IMR-90 (cell line): ENCODE data around the gene ANKRD11. TPM values are rescaled to one million over a fixed set of nuclear protein-coding genes. Genes with fewer than 3 reads are reported as not detected.

Experiments
- ATAC-seq: fragments of 200-7000 bp; cut with Tn5 transposase; 2 replicates; pipeline ENCODE4 v1.9.1; 2020; ENCODE audit warnings: low read depth, mild to moderate bottlenecking, moderate library complexity
- BruUV-seq: library from RNA; stranded (reverse); fragments of 400-500 nt; replicated peaks from 2 replicates; lab custom pipeline; 2021; lab: Mats Ljungman, UMichigan
- CTCF ChIA-PET: fragments of 300-600 bp; formaldehyde crosslinking; extraction: SDS; loops from one replicate; lab custom pipeline; 2021; ENCODE audit warnings: antibody characterized with exemption; lab: Yijun Ruan, JAX
- POLR2A ChIA-PET: fragments of 300-600 bp; sonication (Branson Sonifier 250); formaldehyde crosslinking; loops from one replicate; lab custom pipeline; 2022; ENCODE audit warnings: antibody characterized with exemption; ENCODE audit not compliant: unreplicated experiment; lab: Charles Lee
- DNase-seq: peaks from one replicate; pipeline ENCODE4 v3.0.0; 2013
- H2AFZ ChIP-seq: replicated peaks from 2 replicates; pipeline ENCODE3; 2013; ENCODE audit warnings: low read length, mild to moderate bottlenecking; ENCODE audit not compliant: poor library complexity
- H2AK5ac ChIP-seq: 2 replicates; pipeline ENCODE4 v1.6.1; 2013; ENCODE audit warnings: low read depth, low read length, inconsistent platforms
- H2AK9ac ChIP-seq: replicated peaks from 2 replicates; pipeline ENCODE3; 2013; ENCODE audit warnings: mild to moderate bottlenecking, low read depth, low read length, moderate library complexity; ENCODE audit not compliant: poor library complexity
- H2BK120ac ChIP-seq: 2 replicates; pipeline ENCODE4 v1.6.1; 2013; ENCODE audit warnings: low read depth, low read length, inconsistent platforms
- H2BK15ac ChIP-seq: 3 replicates; pipeline ENCODE4 v1.6.1; 2013; ENCODE audit warnings: low read depth, low read length, inconsistent platforms
- H2BK20ac ChIP-seq: 2 replicates; pipeline ENCODE4 v1.6.1; 2013; ENCODE audit warnings: low read depth, mild to moderate bottlenecking, inconsistent platforms, low read length, moderate library complexity
- H2BK5ac ChIP-seq: 2 replicates; pipeline ENCODE4 v1.6.1; 2013; ENCODE audit warnings: mild to moderate bottlenecking, low read depth, low read length, inconsistent platforms; ENCODE audit not compliant: poor library complexity, severe bottlenecking
- H3K14ac ChIP-seq: replicated peaks from 2 replicates; pipeline ENCODE4 v1.6.1; 2013; ENCODE audit warnings: low read depth, low read length, inconsistent platforms
- H3K18ac ChIP-seq: 2 replicates; pipeline ENCODE4 v1.6.1; 2013; ENCODE audit warnings: low read depth, low read length, control low read depth
- H3K23ac ChIP-seq: 2 replicates; pipeline ENCODE4 v1.6.1; 2013; ENCODE audit warnings: low read depth, low read length, inconsistent platforms
- H3K27ac ChIP-seq: 2 replicates; pipeline ENCODE4 v1.5.1; 2013; ENCODE audit warnings: mild to moderate bottlenecking, control low read depth, low read length; ENCODE audit not compliant: insufficient read depth
- H3K27me3 ChIP-seq: 2 replicates; pipeline ENCODE4 v1.6.1; 2013; ENCODE audit warnings: low read length; ENCODE audit not compliant: control insufficient read depth, insufficient read depth
- H3K36me3 ChIP-seq: 2 replicates; pipeline ENCODE4 v1.6.1; 2013; ENCODE audit warnings: low read length, mixed read lengths; ENCODE audit not compliant: control insufficient read depth, insufficient read depth
- H3K4ac ChIP-seq: 2 replicates; pipeline ENCODE4 v1.6.1; 2013; ENCODE audit warnings: low read depth, low read length, inconsistent platforms
- H3K4me1 ChIP-seq: 2 replicates; pipeline ENCODE4 v1.6.1; 2013; ENCODE audit warnings: low read length, mixed read lengths; ENCODE audit not compliant: control insufficient read depth, insufficient read depth
- H3K4me2 ChIP-seq: 2 replicates; pipeline ENCODE4 v1.6.1; 2013; ENCODE audit warnings: low read depth, mild to moderate bottlenecking, control low read depth, low read length, moderate library complexity
- H3K4me3 ChIP-seq: 2 replicates; pipeline ENCODE4 v1.5.1; 2013; ENCODE audit warnings: low read depth, mild to moderate bottlenecking, control low read depth, low read length, moderate library complexity; ENCODE audit not compliant: insufficient read depth
- H3K56ac ChIP-seq: 2 replicates; pipeline ENCODE4 v1.6.1; 2013; ENCODE audit warnings: low read length, inconsistent platforms; ENCODE audit not compliant: insufficient read depth; ENCODE audit errors: extremely low read depth
- H3K79me1 ChIP-seq, 2 experiments: 2 replicates each; pipeline ENCODE4 v1.6.1; 2013; ENCODE audit warnings: low read length in 2 of 2, inconsistent platforms in 1 of 2, low read depth in 1 of 2
- H3K9ac ChIP-seq: 2 replicates; pipeline ENCODE4 v1.6.1; 2013; ENCODE audit warnings: low read depth, low read length, control low read depth
- H3K9me1 ChIP-seq: 2 replicates; pipeline ENCODE4 v1.6.1; 2013; ENCODE audit warnings: low read length, inconsistent platforms; ENCODE audit not compliant: insufficient read depth
- H3K9me3 ChIP-seq: 2 replicates; pipeline ENCODE4 v1.6.1; 2013; ENCODE audit warnings: low read length; ENCODE audit not compliant: control insufficient read depth, insufficient read depth
- H4K20me1 ChIP-seq: 2 replicates; pipeline ENCODE4 v1.6.1; 2013; ENCODE audit warnings: low read length, inconsistent platforms; ENCODE audit not compliant: insufficient read depth
- H4K5ac ChIP-seq: 2 replicates; pipeline ENCODE4 v1.6.1; 2013; ENCODE audit warnings: mild to moderate bottlenecking, low read depth, low read length, control low read depth
- H4K8ac ChIP-seq, 2 experiments: 2 replicates each; pipeline ENCODE4 v1.6.1; 2013; ENCODE audit warnings: low read depth in 2 of 2, low read length in 2 of 2, control low read depth in 1 of 2, inconsistent platforms in 1 of 2
- H4K91ac ChIP-seq: 2 replicates; pipeline ENCODE4 v1.6.1; 2013; ENCODE audit warnings: low read depth, low read length, inconsistent platforms; ENCODE audit not compliant: insufficient read depth
- BHLHE40 ChIP-seq: fragments of 150-350 bp; IDR thresholded peaks from 2 replicates; pipeline ENCODE4 v1.6.1; 2016; ENCODE audit warnings: mild to moderate bottlenecking, low read depth, low read length
- CEBPB ChIP-seq: IDR thresholded peaks from 2 replicates; pipeline ENCODE4 v1.6.1; 2012; ENCODE audit warnings: low read depth, low read length, improper control_type of control experiment
- CHD1 ChIP-seq: IDR thresholded peaks from 2 replicates; pipeline ENCODE4 v1.6.1; 2012; ENCODE audit warnings: low read depth, low read length, improper control_type of control experiment
- CTCF ChIP-seq: conservative IDR thresholded peaks from 2 replicates; pipeline ENCODE4 v1.5.1; 2012; ENCODE audit warnings: mild to moderate bottlenecking, low read depth, low read length, improper control_type of control experiment
- ELK1 ChIP-seq: fragments of 150-350 bp; IDR thresholded peaks from 2 replicates; pipeline ENCODE4 v1.6.1; 2016; ENCODE audit warnings: low read depth, mild to moderate bottlenecking, low read length, moderate library complexity, borderline replicate concordance
- FOS ChIP-seq: fragments of 150-350 bp; IDR thresholded peaks from 2 replicates; pipeline ENCODE4 v1.6.1; 2016; ENCODE audit warnings: low read depth, low read length
- MAFK ChIP-seq: IDR thresholded peaks from 2 replicates; pipeline ENCODE4 v1.6.1; 2012; ENCODE audit warnings: low read depth, low read length, improper control_type of control experiment
- MAZ ChIP-seq: IDR thresholded peaks from 2 replicates; pipeline ENCODE4 v1.6.1; 2012; ENCODE audit warnings: low read depth, mild to moderate bottlenecking, low read length, improper control_type of control experiment, moderate library complexity, borderline replicate concordance
- MXI1 ChIP-seq: IDR thresholded peaks from 2 replicates; pipeline ENCODE4 v1.6.1; 2012; ENCODE audit warnings: low read depth, mild to moderate bottlenecking, low read length, moderate library complexity, borderline replicate concordance
- NFE2L2 ChIP-seq: fragments of 150-350 bp; IDR thresholded peaks from 2 replicates; pipeline ENCODE4 v1.6.1; 2016; ENCODE audit warnings: low read depth, mild to moderate bottlenecking, low read length
- POLR2A ChIP-seq: IDR thresholded peaks from 2 replicates; pipeline ENCODE4 v1.6.1; 2012; ENCODE audit warnings: mild to moderate bottlenecking, low read depth, low read length
- RAD21 ChIP-seq: IDR thresholded peaks from 2 replicates; pipeline ENCODE4 v1.6.1; 2012; ENCODE audit warnings: low read length, improper control_type of control experiment
- RCOR1 ChIP-seq: IDR thresholded peaks from 2 replicates; pipeline ENCODE4 v1.6.1; 2012; ENCODE audit warnings: mild to moderate bottlenecking, low read length, improper control_type of control experiment; ENCODE audit not compliant: insufficient replicate concordance
- RFX5 ChIP-seq: IDR thresholded peaks from 2 replicates; pipeline ENCODE4 v1.8.0; 2012; ENCODE audit warnings: low read depth, mild to moderate bottlenecking, low read length, moderate library complexity
- SMC3 ChIP-seq: fragments of 150-350 bp; IDR thresholded peaks from 2 replicates; pipeline ENCODE4 v1.6.1; 2016; ENCODE audit warnings: low read depth, mild to moderate bottlenecking, antibody characterized with exemption, low read length, moderate library complexity
- USF2 ChIP-seq: fragments of 150-350 bp; IDR thresholded peaks from 2 replicates; pipeline ENCODE4 v1.6.1; 2017; ENCODE audit warnings: mild to moderate bottlenecking, antibody characterized with exemption, low read length, low read depth
- WGBS, 2 experiments: methylation state at CpG; one replicate each; pipeline versions ENCODE4 v1.1.5 to v1.1.7; 2013; ENCODE audit warnings: missing lambda C conversion rate in 2 of 2; ENCODE audit not compliant: insufficient read length in 1 of 2; ENCODE audit errors: extremely low coverage in 2 of 2; 5-methylcytosine and 5-hydroxymethylcytosine counted together
- dilution Hi-C: fragments of 300-500 bp; cut with HindIII; formaldehyde crosslinking; loops from one replicate; pipeline ENCODE4 v1.14.3; 2018; ENCODE audit warnings: low sequenced_read_pairs; ENCODE audit not compliant: unreplicated experiment
- in situ Hi-C: fragments of 300-500 bp; cut with MboI; formaldehyde crosslinking; loops from 3 replicates; pipeline ENCODE4 v1.14.3; 2019; ENCODE audit warnings: low sequenced_read_pairs, inconsistent platforms, mixed read lengths
- intact Hi-C: fragments of 100-400 bp; cut with micrococcal nuclease; formaldehyde crosslinking; loops from 2 replicates; pipeline ENCODE4 v1.10.0; 2022
- polyA plus RNA-seq, 3 experiments: library from polyadenylated mRNA; depleted of rRNA; stranded (reverse); fragments of >200 nt; gene quantifications; 2 replicates each; pipeline ENCODE4 v1.2.3, GENCODE V29; 2012; ENCODE audit warnings: low replicate concordance in 1 of 3
- total RNA-seq: library from RNA; depleted of rRNA; stranded (reverse); fragments of >200 nt; gene quantifications from 2 replicates; pipeline ENCODE4 v1.2.3, GENCODE V29; 2012

Gene ANKRD11
- total and polyA plus RNA-seq, 2 of the 4 experiments (the other 2 are of a cell fraction) = 46.8 to 71.9 TPM

- H3K14ac ChIP-seq = no peak overlapping the region
- H4K91ac ChIP-seq = no peak overlapping the region
- dilution Hi-C loops = no loop called here
- peaks cover 26 to 75% of the 10 kb centered on the region in 2 experiments for H3K79me1 ChIP-seq
- H3K4me1 ChIP-seq = peaks cover 18% of the 10 kb centered on the region
- intact Hi-C loops = no loop called here
- 100% methylated on average over 3 of the region's 8 CpGs; no CpG with 5 or more reads in 1 of the 2 experiments for WGBS, 2 experiments
- peaks cover 25% of the 10 kb centered on the region for H3K36me3 ChIP-seq
- H3K9me3 ChIP-seq = 0 out of 2 replicates have a peak, but pooled peaks cover 2% of the 10 kb centered on the region
- H4K8ac ChIP-seq = no peak overlapping the region
- POLR2A ChIA-PET = no interaction called here
- H3K27me3 ChIP-seq = no peaks in the 10 kb centered on the region
- H2AK9ac ChIP-seq = no peak overlapping the region
- in situ Hi-C loops = no loop called here
- TF ChIP-seq MAZ (no peak), RFX5 (no peak), USF2 (no peak), ELK1 (no peak), CEBPB (no peak), BHLHE40 (no peak), SMC3 (no peak), POLR2A (no peak), RCOR1 (no peak), FOS (no peak), MXI1 (no peak), CTCF (no peak), NFE2L2 (no peak), CHD1 (no peak), MAFK (no peak), RAD21 (no peak)
- DNase-seq = no peak
- H4K5ac ChIP-seq = no peak overlapping the region
- no peak for ATAC-seq
- no peak overlapping the region for H2BK15ac ChIP-seq
- H3K4me3 ChIP-seq = no peak overlapping the region
- CTCF ChIA-PET = no interaction called here
- H3K56ac ChIP-seq = no peak overlapping the region
- no TSS peak for BruUV-seq
- H3K9ac ChIP-seq = no peak overlapping the region
- no peak overlapping the region for H3K27ac ChIP-seq
- H3K18ac ChIP-seq = no peak overlapping the region
- H2AFZ ChIP-seq = no peak overlapping the region
- no peak overlapping the region for H3K4me2 ChIP-seq
- H3K4ac ChIP-seq = no peak overlapping the region
- H2BK120ac ChIP-seq = no peak overlapping the region
- H2BK20ac ChIP-seq = no peak overlapping the region
- H3K23ac ChIP-seq = no peak overlapping the region
- H4K20me1 ChIP-seq = peaks cover 73% of the 10 kb centered on the region
- peak overlapping the region; percentile 8 for H2BK5ac ChIP-seq
- no peak overlapping the region for H2AK5ac ChIP-seq
- peaks cover 36% of the 10 kb centered on the region for H3K9me1 ChIP-seq
These were observed 186.7 kb downstream of the ANKRD11 start for GRCh38 chr16:89303617-89304016.
